ENCODE data around the gene USP2. TPM values are rescaled to one million over a fixed set of nuclear protein-coding genes. Genes with fewer than 3 reads are reported as not detected.

USP2 gene
- total RNA-seq, 4 donors from 2014 or later, result 0.29 to 28.2 (median 2.1) TPM; not detected in 1

DNA sequence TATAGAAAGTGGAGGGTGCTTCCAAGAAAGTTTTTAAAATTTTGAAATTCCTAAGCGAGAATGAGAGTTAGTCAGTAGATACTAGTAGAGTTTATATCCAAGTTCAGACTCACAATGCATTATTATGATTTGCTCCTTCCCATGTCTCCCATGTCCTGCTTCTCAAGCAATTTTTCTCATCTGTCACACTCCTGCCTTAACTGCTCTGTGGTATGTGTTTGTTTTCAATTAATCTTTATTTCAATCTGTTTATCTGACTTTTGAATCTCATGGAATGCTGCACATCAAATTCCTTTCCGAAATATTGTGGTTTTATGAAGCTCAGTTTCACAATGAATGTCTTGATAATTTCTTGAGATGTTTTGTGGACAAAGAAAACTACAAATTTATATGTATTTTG lies 23.4 kb upstream of the USP2 start:
- Histone ChIP-seq H3K27ac (no peak overlapping the region), H3K9me3 (peaks cover 0 to 12% of the 10 kb centered on the region in 2 donors), H3K36me3 (no peaks in the 10 kb centered on the region), H3K4me1 (no peaks in the 10 kb centered on the region), H3K4me3 (no peak overlapping the region), H3K27me3 (no peaks in the 10 kb centered on the region)
- TF ChIP-seq, protein P1, sequence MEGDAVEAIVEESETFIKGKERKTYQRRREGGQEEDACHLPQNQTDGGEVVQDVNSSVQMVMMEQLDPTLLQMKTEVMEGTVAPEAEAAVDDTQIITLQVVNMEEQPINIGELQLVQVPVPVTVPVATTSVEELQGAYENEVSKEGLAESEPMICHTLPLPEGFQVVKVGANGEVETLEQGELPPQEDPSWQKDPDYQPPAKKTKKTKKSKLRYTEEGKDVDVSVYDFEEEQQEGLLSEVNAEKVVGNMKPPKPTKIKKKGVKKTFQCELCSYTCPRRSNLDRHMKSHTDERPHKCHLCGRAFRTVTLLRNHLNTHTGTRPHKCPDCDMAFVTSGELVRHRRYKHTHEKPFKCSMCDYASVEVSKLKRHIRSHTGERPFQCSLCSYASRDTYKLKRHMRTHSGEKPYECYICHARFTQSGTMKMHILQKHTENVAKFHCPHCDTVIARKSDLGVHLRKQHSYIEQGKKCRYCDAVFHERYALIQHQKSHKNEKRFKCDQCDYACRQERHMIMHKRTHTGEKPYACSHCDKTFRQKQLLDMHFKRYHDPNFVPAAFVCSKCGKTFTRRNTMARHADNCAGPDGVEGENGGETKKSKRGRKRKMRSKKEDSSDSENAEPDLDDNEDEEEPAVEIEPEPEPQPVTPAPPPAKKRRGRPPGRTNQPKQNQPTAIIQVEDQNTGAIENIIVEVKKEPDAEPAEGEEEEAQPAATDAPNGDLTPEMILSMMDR (IDR thresholded peaks at IDR 0.05), result no peak
- no peak for TF ChIP-seq POLR2A (IDR thresholded peaks at IDR 0.05)
- intact Hi-C loops (cut with DNase I; ENCODE audit: low total_unique reads), result no loop called here
- DNase-seq, result no peak

DNA sequence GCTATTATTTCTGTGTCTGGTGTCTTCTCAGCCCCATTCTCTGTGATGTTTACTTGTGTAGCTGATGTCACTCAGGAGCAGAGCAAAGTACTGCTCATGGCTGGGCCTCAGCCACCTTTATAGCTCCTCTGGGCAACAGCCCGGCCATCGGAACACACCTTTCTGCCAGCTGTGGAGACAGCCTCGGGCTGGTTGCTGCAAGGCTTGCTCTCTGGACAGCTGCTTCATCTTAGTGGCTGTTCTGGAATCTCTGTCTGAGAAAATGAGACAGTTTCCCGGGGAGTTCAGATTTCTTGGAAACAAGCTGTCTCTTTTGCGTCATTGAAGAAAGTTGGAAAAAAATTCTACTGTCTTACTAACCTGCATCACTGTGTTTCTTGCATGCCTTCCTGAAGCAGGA lies 21.5 kb upstream of the USP2 start:
- no peaks in the 10 kb centered on the region for H3K36me3 ChIP-seq
- no peak overlapping the region for H3K4me3 ChIP-seq
- TF ChIP-seq, protein P1 (IDR thresholded peaks at IDR 0.05), result no peak
- TF ChIP-seq POLR2A (IDR thresholded peaks at IDR 0.05), result no peak
- H3K4me1 ChIP-seq, result no peaks in the 10 kb centered on the region
- no peaks in the 10 kb centered on the region for H3K27me3 ChIP-seq
- peaks cover 0 to 16% of the 10 kb centered on the region in 2 donors for H3K9me3 ChIP-seq
- H3K27ac ChIP-seq, result no peak overlapping the region
- DNase-seq, result no peak
- intact Hi-C loops (cut with DNase I; ENCODE audit: low total_unique reads), result no loop called here

DNA sequence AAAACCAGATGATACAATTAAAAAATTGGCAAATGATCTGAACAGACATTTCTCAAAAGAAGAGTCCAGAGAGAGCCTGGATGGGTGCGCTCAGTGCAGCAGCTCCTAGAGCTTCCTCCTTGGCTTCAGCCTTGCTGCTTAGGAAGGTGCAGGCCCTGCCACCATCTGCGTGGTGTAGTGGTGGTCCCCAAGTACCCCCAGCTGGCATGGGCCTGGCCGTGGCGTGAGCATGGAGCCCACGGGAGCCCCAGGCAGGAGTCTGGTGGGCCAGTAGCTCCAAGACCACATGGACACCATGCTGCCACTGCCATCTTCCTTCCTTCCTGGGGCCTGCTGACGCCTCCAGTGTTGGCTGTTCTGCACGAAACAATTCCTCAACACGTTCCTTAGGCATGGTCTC lies 21.0 kb upstream of the USP2 start:
- TF ChIP-seq, protein P1 (IDR thresholded peaks at IDR 0.05), result no peak
- no peak for TF ChIP-seq POLR2A (IDR thresholded peaks at IDR 0.05)
- Histone ChIP-seq H3K36me3 (no peaks in the 10 kb centered on the region), H3K27ac (no peak overlapping the region), H3K4me3 (no peak overlapping the region), H3K4me1 (no peaks in the 10 kb centered on the region), H3K9me3 (peaks cover 0 to 19% of the 10 kb centered on the region in 2 donors), H3K27me3 (no peaks in the 10 kb centered on the region)
- no peak for DNase-seq
- intact Hi-C loops (cut with DNase I; ENCODE audit: low total_unique reads), result no loop called here

DNA sequence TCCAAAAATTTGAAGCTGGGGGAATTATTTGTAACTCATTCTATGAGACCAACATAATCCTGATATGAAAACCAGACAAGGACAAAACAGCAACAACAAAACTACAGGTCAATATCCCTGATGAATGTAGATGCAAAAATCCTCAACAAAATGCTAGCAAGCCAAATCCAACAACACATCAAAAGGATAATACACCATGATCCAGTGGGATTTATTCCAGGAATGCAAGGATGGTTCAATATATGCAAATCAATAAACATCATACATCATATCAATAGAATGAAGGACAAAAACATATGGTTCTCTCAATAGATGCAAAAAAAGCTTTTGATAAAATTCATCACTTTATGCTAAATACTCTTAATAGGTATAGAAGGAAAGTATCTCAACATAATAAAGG lies 19.4 kb upstream of the USP2 start:
- H3K4me1 ChIP-seq, result no peaks in the 10 kb centered on the region
- no peaks in the 10 kb centered on the region for H3K36me3 ChIP-seq
- peaks cover 0 to 19% of the 10 kb centered on the region in 2 donors for H3K9me3 ChIP-seq
- no peak overlapping the region for H3K27ac ChIP-seq
- intact Hi-C loops (cut with DNase I; ENCODE audit: low total_unique reads), result no loop called here
- H3K4me3 ChIP-seq, result no peak overlapping the region
- H3K27me3 ChIP-seq, result no peaks in the 10 kb centered on the region
- TF ChIP-seq, protein P1 (IDR thresholded peaks at IDR 0.05), result no peak
- TF ChIP-seq POLR2A (IDR thresholded peaks at IDR 0.05), result no peak
- no peak for DNase-seq

DNA sequence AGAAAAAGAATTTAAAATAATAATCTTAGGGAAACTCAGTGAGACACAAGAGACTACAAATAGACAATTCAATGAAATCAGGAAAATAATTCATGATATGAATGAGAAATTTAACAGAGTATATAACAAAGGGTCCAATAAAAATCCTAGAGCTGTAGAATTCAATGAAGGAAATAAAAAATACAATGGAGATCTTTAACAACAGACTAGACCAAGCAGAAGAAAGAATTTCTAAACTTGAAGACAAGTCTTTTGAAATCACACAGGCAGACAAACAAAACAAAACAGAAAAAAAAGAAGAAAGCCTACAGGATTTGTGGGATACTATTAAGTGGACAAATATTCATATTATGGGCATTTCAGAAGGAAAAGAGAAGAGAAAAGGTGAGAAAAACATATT lies 16.2 kb upstream of the USP2 start:
- no peak for DNase-seq
- H3K27ac ChIP-seq, result no peak overlapping the region
- no peaks in the 10 kb centered on the region for H3K27me3 ChIP-seq
- no peaks in the 10 kb centered on the region for H3K36me3 ChIP-seq
- TF ChIP-seq, protein P1 (IDR thresholded peaks at IDR 0.05), result no peak
- TF ChIP-seq POLR2A (IDR thresholded peaks at IDR 0.05), result no peak
- no peaks in the 10 kb centered on the region for H3K4me1 ChIP-seq
- no peak overlapping the region for H3K4me3 ChIP-seq
- intact Hi-C loops (cut with DNase I; ENCODE audit: low total_unique reads), result no loop called here
- peaks cover 0 to 19% of the 10 kb centered on the region in 2 donors for H3K9me3 ChIP-seq
